Lung (tissue), 12 donors: ENCODE measurements around the gene R3HCC1L. TPM values are rescaled to one million over a fixed set of nuclear protein-coding genes. Genes with fewer than 3 reads are reported as not detected.
A peak's percentile ranks its signal among the peaks of the same experiment; 100 is the strongest.

Source experiments
- ATAC-seq: fragments of 200-7000 bp; cut with Tn5 transposase; one replicate; pipeline ENCODE4 v1.9.1; 2020; ENCODE audit warnings: moderate number of reproducible peaks; ENCODE audit not compliant: insufficient read depth, low FRiP score
- DNase-seq, 3 donors: peaks; one replicate each; pipeline ENCODE4 v3.0.0-alpha.2; 2013 to 2017
- H3K27ac ChIP-seq, 2 donors: one replicate each; pipeline ENCODE4 v1.5.1; 2013; ENCODE audit warnings: mild to moderate bottlenecking in 2 of 2, moderate library complexity in 2 of 2, control low read depth in 1 of 2, inconsistent platforms in 1 of 2, low read depth in 1 of 2, low read length in 1 of 2
- H3K27me3 ChIP-seq, 3 donors: one replicate each; pipeline ENCODE4 v1.5.1; 2013; ENCODE audit warnings: low read length in 2 of 3; ENCODE audit not compliant: control insufficient read depth in 3 of 3, insufficient read depth in 3 of 3
- H3K36me3 ChIP-seq, 4 donors: one replicate each; pipeline ENCODE4 v1.5.1; 2013; ENCODE audit warnings: low read length in 4 of 4, mild to moderate bottlenecking in 1 of 4, moderate library complexity in 1 of 4; ENCODE audit not compliant: control insufficient read depth in 4 of 4, insufficient read depth in 4 of 4
- H3K4me1 ChIP-seq, 5 donors: one replicate each; pipeline ENCODE4 v1.5.1; 2013; ENCODE audit warnings: low read length in 5 of 5, mild to moderate bottlenecking in 2 of 5, moderate library complexity in 1 of 5; ENCODE audit not compliant: control insufficient read depth in 5 of 5, insufficient read depth in 5 of 5
- H3K4me3 ChIP-seq: one replicate; pipeline ENCODE4 v1.5.1; 2013; ENCODE audit warnings: mild to moderate bottlenecking, control low read depth, moderate library complexity
- H3K9ac ChIP-seq, 2 donors: one replicate each; pipeline ENCODE4 v1.5.1; 2013; ENCODE audit warnings: low read length in 2 of 2, control low read depth in 1 of 2; ENCODE audit not compliant: insufficient read depth in 1 of 2
- H3K9me3 ChIP-seq, 4 donors: one replicate each; pipeline ENCODE4 v1.5.1; 2013; ENCODE audit warnings: low read length in 3 of 4, mild to moderate bottlenecking in 1 of 4, moderate library complexity in 1 of 4; ENCODE audit not compliant: control insufficient read depth in 4 of 4, insufficient read depth in 3 of 4
- WGBS, 2 donors: extraction: QIAGEN DNeasy Blood & Tissue Kit; methylation state at CpG; one replicate each; pipeline ENCODE4 v1.1.7; 2013; 5-methylcytosine and 5-hydroxymethylcytosine counted together
- polyA plus RNA-seq, 2 donors: library from polyadenylated mRNA; stranded (reverse); fragments of 200-250 nt; gene quantifications; one replicate each; pipeline ENCODE4 v1.2.1, GENCODE V29; 2013
- total RNA-seq, 2 donors: library from RNA; depleted of rRNA in 1 of 2; stranded (reverse); fragments of >200 nt in 1 of 2; gene quantifications; one replicate each; pipeline ENCODE4 v1.2.1, GENCODE V29; 2014 to 2021
- TF ChIP-seq, protein P1 (sequence below): IDR thresholded peaks from 2 replicates; pipeline ENCODE4 v1.5.1; 2012; ENCODE audit warnings: mild to moderate bottlenecking; ENCODE audit errors: control extremely low read depth, extremely low read depth
- donor health status: control.
- donor health status: control.
- donor health status: Bipolar disorder and iron deficiency.
- donor health status: healthy.
- donor health status: DM: yes; HTN: yes; CAD: no.

Gene R3HCC1L
- total and polyA plus RNA-seq, 4 donors, result 5.0 to 39.4 (median 11.3) TPM

DNA sequence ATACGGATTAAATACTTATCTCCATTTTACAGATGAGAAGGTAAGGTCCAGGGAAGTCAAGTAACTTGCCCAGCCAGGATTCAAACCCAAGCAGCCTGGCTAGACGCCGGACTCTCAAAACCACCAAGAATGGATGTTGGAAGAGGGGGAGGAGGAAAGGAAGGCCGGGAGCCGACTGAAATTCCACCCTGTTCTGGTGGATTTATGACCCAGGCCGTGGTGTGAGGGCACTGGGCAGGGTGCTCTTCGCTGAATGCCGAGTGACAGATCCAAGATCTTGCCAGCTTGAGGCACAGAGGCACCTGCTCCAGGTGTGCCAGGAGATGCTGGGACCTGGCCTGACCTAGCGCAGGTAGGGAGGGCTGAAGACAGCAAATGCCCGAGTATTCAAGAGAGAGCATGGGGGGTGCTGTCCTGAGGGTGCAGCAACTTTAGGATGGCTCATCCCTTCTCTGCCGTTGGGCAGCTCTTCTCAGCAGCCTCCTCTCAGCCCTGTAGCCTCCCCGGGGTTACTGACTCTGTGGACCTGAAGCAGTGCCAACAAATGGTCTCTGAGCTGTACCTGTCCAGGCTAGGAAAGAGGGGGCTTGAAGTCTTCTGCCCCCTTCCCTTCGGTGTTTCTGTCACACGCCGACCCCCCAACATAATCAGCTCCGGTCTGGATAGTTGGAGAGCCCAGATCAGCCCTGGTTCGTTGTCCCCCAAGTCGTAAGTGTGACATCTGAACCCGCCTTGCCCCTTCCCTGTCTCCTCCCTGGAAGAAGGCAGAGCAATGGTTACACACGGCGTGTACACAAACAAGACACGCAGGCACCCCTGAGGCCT lies 132.8 kb downstream of the R3HCC1L start:
- Histone ChIP-seq H3K9ac (peak overlapping the region in 1 of 2 donors; percentile 7), H3K27me3 (no peaks in the 10 kb centered on the region), H3K4me1 (peaks cover 3 to 22% (median 5%) of the 10 kb centered on the region in 5 donors), H3K27ac (peak overlapping the region; percentile 57 to 82), H3K9me3 (no peaks in the 10 kb centered on the region), H3K36me3 (no peaks in the 10 kb centered on the region), H3K4me3 (no peak overlapping the region)
- TF ChIP-seq, protein P1, sequence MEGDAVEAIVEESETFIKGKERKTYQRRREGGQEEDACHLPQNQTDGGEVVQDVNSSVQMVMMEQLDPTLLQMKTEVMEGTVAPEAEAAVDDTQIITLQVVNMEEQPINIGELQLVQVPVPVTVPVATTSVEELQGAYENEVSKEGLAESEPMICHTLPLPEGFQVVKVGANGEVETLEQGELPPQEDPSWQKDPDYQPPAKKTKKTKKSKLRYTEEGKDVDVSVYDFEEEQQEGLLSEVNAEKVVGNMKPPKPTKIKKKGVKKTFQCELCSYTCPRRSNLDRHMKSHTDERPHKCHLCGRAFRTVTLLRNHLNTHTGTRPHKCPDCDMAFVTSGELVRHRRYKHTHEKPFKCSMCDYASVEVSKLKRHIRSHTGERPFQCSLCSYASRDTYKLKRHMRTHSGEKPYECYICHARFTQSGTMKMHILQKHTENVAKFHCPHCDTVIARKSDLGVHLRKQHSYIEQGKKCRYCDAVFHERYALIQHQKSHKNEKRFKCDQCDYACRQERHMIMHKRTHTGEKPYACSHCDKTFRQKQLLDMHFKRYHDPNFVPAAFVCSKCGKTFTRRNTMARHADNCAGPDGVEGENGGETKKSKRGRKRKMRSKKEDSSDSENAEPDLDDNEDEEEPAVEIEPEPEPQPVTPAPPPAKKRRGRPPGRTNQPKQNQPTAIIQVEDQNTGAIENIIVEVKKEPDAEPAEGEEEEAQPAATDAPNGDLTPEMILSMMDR, result no peak
- ATAC-seq (no peak), DNase-seq (no peak)
- WGBS, 2 donors, result 67 to 72% methylated on average over 22 of the region's 22 CpGs

DNA sequence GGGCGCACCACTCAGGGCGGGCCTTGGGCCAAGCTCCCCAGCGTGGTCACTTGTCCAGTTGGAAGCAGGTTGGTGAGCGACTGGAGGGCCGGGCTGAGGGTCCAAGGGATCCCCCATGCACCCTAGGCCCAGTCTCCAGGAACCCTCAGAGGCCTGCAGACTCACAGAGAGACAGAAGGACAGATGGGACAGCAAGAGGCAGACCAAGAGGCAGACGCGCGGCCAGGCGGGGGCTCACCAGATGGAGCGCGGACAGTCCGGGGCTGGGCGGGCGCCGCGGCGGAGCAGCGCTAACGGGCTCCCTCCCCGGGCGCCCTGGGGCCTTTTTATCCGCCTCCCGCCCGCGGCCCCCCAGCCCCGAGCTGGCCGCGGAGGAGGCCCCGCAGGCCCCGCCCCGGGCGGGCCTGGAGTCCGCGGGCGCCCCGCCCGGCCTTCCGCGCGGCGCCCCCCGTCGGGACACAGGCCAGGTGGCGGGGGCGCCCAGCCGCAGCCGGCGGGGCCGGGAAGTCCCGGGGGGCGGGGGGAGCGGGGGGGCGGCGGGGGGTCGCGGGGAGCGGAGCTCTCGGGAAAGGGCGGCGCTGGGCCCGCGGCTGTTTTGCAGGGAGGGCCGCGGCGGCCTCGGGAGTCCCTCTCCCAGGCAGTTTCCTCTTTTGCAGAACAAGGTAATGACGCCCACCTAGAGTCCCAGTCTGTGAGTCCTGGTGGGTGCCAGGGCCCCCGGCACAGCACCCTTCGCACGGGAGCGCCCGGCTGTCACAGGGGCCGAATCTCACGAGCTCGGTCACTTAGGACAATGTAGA lies 133.6 kb downstream of the R3HCC1L start, which contains the start of gene LOXL4:
Gene LOXL4 (minus strand): TSS at position 301 of the 800 bp plus-strand sequence. CDS start 5,175 bp downstream, outside the sequence.
- Histone ChIP-seq H3K36me3 (no peaks in the 10 kb centered on the region), H3K9me3 (no peaks in the 10 kb centered on the region), H3K27me3 (no peaks in the 10 kb centered on the region), H3K4me3 (peak within 1 kb of the TSS; percentile 29), H3K9ac (peak within 1 kb of the TSS; percentile 25 to 48), H3K4me1 (peaks cover 3 to 22% (median 5%) of the 10 kb centered on the region in 5 donors), H3K27ac (peak within 1 kb of the TSS; percentile 65 to 82)
- DNase-seq (peak; percentile 48 to 71 (median 52)), ATAC-seq (peak; percentile 23)
- WGBS, 2 donors, result 4 to 9% methylated on average over 44 to 75 of the region's 75 CpGs
- TF ChIP-seq, protein P1, result no peak

DNA sequence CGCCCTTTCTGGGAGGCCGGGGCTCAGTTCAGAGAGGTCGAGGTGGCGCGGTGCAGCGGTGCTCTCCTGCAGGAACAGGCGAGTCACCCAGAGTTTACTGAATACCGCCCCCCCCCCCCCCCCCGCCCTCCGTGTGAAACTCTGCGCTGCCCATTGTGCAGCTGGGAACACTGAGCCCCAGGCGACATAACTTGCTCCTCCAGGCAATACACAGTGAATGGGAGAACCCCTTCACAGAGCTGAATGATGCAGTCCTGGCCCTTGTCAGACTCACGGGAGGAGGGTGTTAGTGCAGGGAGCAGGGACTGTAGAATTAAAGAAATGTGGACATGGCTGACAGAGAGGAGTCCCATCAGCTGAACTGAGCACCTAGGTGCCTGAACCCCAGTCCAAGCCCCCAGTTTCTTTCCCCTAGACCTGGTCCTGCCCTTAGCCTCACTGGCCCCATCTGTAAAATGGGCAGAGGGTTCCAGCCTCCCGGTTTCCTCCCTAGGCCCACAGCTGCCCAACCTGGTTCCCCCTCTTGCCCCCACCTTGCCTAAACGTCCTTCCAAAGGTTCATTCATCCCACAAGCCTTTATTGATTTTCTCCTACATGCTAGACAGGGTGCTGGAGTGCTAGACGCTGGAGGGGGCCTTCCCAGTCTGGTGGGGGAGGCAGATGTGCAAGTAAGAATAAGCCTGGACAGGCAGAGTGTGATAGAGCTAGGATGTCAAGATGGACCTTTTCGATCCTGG lies 134.4 kb downstream of the R3HCC1L start:
- Histone ChIP-seq H3K27me3 (no peaks in the 10 kb centered on the region), H3K27ac (peak overlapping the region; percentile 65 to 66), H3K4me3 (no peak overlapping the region), H3K36me3 (no peaks in the 10 kb centered on the region), H3K9ac (peak overlapping the region; percentile 25 to 48), H3K4me1 (peaks cover 3 to 22% (median 5%) of the 10 kb centered on the region in 5 donors), H3K9me3 (no peaks in the 10 kb centered on the region)
- ATAC-seq (no peak), DNase-seq (no peak)
- TF ChIP-seq, protein P1, result no peak
- WGBS, 2 donors, result 16 to 19% methylated on average over 17 of the region's 17 CpGs
